PC-3 (cell line): ENCODE results near the gene CEP95. TPM values are rescaled to one million over a fixed set of nuclear protein-coding genes. Genes with fewer than 3 reads are reported as not detected.

Source experiments
- ATAC-seq: fragments of 200-7000 bp; cut with Tn5 transposase; 2 replicates; pipeline ENCODE4 v1.9.1; 2020; ENCODE audit warnings: mild to moderate bottlenecking, moderate library complexity
- BruUV-seq: library from RNA; stranded (reverse); fragments of 400-500 nt; replicated peaks from 2 replicates; lab custom pipeline; 2021; lab: Mats Ljungman, UMichigan
- CTCF ChIA-PET: fragments of 300-600 bp; sonication (Branson Sonifier 250); formaldehyde crosslinking; loops from one replicate; lab custom pipeline; 2022; ENCODE audit warnings: antibody characterized with exemption; lab: Charles Lee
- POLR2A ChIA-PET: fragments of 300-600 bp; sonication (Branson Sonifier 250); formaldehyde crosslinking; loops from one replicate; lab custom pipeline; 2022; ENCODE audit warnings: antibody characterized with exemption; ENCODE audit not compliant: unreplicated experiment; lab: Charles Lee
- DNase-seq: peaks from one replicate; pipeline ENCODE4 v3.0.0-alpha.2; 2015
- H2AFZ ChIP-seq: fragments of 300-600 bp; sonication (generic); 2 replicates; pipeline ENCODE4 v1.6.0; 2016; ENCODE audit warnings: antibody characterized with exemption, low read length
- H3F3A ChIP-seq: fragments of 300-600 bp; sonication (generic); one replicate; pipeline ENCODE4 v1.6.0; 2017; ENCODE audit warnings: antibody characterized with exemption, low read length, control low read depth, mild to moderate bottlenecking; ENCODE audit not compliant: unreplicated experiment
- H3K27ac ChIP-seq: fragments of 300-600 bp; sonication (generic); 2 replicates; pipeline ENCODE4 v1.5.1; 2016; ENCODE audit warnings: mild to moderate bottlenecking, low read length
- H3K27me3 ChIP-seq: fragments of 300-600 bp; sonication (generic); 2 replicates; pipeline ENCODE4 v1.6.1; 2016; ENCODE audit warnings: low read length, mixed read lengths
- H3K36me3 ChIP-seq: fragments of 300-600 bp; sonication (generic); 2 replicates; pipeline ENCODE4 v1.6.1; 2016; ENCODE audit warnings: low read depth, mixed run types, low read length, mixed read lengths
- H3K4me1 ChIP-seq: fragments of 300-600 bp; sonication (generic); 2 replicates; pipeline ENCODE4 v1.5.1; 2016; ENCODE audit warnings: low read length; ENCODE audit not compliant: insufficient read depth
- H3K4me2 ChIP-seq: fragments of 300-600 bp; sonication (generic); 2 replicates; pipeline ENCODE4 v1.6.0; 2016; ENCODE audit warnings: low read length
- H3K4me3 ChIP-seq: fragments of 300-600 bp; sonication (generic); 2 replicates; pipeline ENCODE4 v1.5.1; 2016; ENCODE audit warnings: mild to moderate bottlenecking, low read length, mixed read lengths
- H3K79me2 ChIP-seq: fragments of 300-600 bp; sonication (generic); 2 replicates; pipeline ENCODE4 v1.6.1; 2017; ENCODE audit warnings: low read length, mixed read lengths
- H3K9ac ChIP-seq: fragments of 300-600 bp; sonication (generic); 2 replicates; pipeline ENCODE4 v1.6.0; 2016; ENCODE audit warnings: mild to moderate bottlenecking, low read length
- H3K9me2 ChIP-seq: fragments of 300-600 bp; sonication (generic); replicated peaks from 2 replicates; pipeline ENCODE4 v1.6.1; 2016; ENCODE audit warnings: mixed run types, low read length, mixed read lengths
- H3K9me3 ChIP-seq: fragments of 300-600 bp; sonication (generic); 2 replicates; pipeline ENCODE4 v1.6.1; 2016; ENCODE audit warnings: low read length, mixed read lengths
- H4K20me1 ChIP-seq: fragments of 300-600 bp; sonication (generic); 2 replicates; pipeline ENCODE4 v1.6.1; 2016; ENCODE audit warnings: low read length, mixed read lengths
- EZH2 ChIP-seq: fragments of 300-600 bp; sonication (generic); IDR thresholded peaks from one replicate; pipeline ENCODE4 v1.6.1; 2017; ENCODE audit warnings: antibody characterized with exemption, mild to moderate bottlenecking, low read length; ENCODE audit not compliant: unreplicated experiment
- EZH2phosphoT487 ChIP-seq: fragments of 300-600 bp; sonication (generic); IDR thresholded peaks from 2 replicates; pipeline ENCODE4 v1.6.1; 2018; ENCODE audit warnings: mild to moderate bottlenecking, antibody characterized with exemption, low read length, borderline replicate concordance
- intact Hi-C: fragments of 100-400 bp; cut with micrococcal nuclease; formaldehyde crosslinking; loops from 2 replicates; pipeline ENCODE4 v1.9.0; 2023
- total RNA-seq: library from RNA; depleted of rRNA; stranded (reverse); fragments of >200 nt; gene quantifications from 2 replicates; pipeline ENCODE4 v1.2.3, GENCODE V29; 2014
- TF ChIP-seq, protein P1 (sequence below): fragments of 300-600 bp; sonication (generic); conservative IDR thresholded peaks from 2 replicates; pipeline ENCODE4 v1.5.1; 2017; ENCODE audit warnings: antibody characterized with exemption, low read depth, mild to moderate bottlenecking, low read length

Gene CEP95
- total RNA-seq, 1 experiment from 2014 or later, result 32.4 TPM

DNA sequence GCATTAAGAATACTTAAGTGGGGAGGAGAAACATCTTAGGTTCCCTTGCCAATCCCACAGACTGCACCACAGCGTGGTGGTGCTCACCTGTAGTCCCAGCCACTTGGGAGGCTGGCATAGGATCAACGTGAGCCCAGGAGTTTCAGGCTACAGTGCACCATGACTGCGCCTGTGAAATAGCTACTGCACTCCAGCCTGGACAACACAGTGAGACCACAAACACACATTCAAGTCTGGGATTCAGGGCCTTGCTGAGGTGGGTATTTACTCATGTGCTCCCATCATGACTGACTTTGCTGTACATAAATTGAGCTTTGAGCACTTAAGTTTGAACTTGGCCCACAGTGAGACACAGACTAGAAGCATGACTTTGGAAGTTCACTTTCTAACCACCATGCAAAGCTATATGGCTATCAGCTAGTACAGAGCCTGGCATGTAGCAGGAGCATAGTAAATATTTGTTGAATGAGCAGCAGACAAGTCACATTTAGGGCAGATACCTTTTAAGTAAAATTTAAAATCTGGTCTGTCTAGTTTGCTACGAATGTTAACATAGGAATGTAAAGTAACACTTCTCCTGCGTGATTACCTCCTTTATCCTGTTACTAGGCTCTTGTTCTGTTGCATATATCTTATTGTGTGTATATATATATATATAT lies 33.5 kb downstream of the CEP95 start:
- H3K79me2 ChIP-seq, result no peaks in the 10 kb centered on the region
- H3K9me3 ChIP-seq, result no peaks in the 10 kb centered on the region
- POLR2A ChIA-PET, result interaction anchor here (0.6 kb wide), 1 partner anchor 35 kb away, joined by 4 read pairs; no protein-coding TSS in a partner anchor
- H3K9ac ChIP-seq, result no peak overlapping the region
- H2AFZ ChIP-seq, result no peak overlapping the region
- H4K20me1 ChIP-seq, result 0 out of 2 replicates have a peak, but pooled peaks cover 3% of the 10 kb centered on the region
- peaks cover 16% of the 10 kb centered on the region for H3K4me1 ChIP-seq
- intact Hi-C loops, result loop anchor here (1.0 to 10.0 kb wide), 2 partner anchors 65 to 109 kb away; no protein-coding TSS in a partner anchor
- H3K4me3 ChIP-seq, result no peak overlapping the region
- DNase-seq (peak; percentile 88), ATAC-seq (peak; percentile 88)
- H3F3A ChIP-seq, result no peaks in the 10 kb centered on the region
- H3K9me2 ChIP-seq, result no peaks in the 10 kb centered on the region
- H3K4me2 ChIP-seq, result no peak overlapping the region
- peak overlapping the region; percentile 29 for H3K27ac ChIP-seq
- H3K27me3 ChIP-seq, result no peaks in the 10 kb centered on the region
- peaks cover 66% of the 10 kb centered on the region for H3K36me3 ChIP-seq
- CTCF ChIA-PET, result no interaction called here
- no TSS peak for BruUV-seq
- TF ChIP-seq, protein P1, sequence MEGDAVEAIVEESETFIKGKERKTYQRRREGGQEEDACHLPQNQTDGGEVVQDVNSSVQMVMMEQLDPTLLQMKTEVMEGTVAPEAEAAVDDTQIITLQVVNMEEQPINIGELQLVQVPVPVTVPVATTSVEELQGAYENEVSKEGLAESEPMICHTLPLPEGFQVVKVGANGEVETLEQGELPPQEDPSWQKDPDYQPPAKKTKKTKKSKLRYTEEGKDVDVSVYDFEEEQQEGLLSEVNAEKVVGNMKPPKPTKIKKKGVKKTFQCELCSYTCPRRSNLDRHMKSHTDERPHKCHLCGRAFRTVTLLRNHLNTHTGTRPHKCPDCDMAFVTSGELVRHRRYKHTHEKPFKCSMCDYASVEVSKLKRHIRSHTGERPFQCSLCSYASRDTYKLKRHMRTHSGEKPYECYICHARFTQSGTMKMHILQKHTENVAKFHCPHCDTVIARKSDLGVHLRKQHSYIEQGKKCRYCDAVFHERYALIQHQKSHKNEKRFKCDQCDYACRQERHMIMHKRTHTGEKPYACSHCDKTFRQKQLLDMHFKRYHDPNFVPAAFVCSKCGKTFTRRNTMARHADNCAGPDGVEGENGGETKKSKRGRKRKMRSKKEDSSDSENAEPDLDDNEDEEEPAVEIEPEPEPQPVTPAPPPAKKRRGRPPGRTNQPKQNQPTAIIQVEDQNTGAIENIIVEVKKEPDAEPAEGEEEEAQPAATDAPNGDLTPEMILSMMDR, result no peak
- TF ChIP-seq EZH2 (no peak), EZH2phosphoT487 (no peak)

DNA sequence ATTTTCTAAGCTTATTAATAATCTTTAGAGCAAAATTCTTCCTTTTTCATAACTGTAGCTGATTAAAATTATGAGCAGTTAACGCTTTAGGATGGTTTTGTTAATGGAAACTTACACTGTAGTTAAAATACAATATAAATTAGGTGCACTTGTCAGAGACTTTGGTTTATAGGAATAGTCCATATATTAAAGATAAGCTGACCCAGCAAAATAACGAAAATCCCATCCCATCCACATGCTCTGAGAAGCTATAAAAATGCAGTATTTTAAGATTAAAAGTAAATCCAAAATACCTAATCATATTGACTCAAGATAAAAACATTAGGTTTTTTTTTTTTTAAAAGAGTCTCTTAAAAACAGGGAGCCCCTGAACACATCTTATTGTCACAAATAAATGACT lies 38.0 kb downstream of the CEP95 start:
- BruUV-seq, result no TSS peak

More for the DNA sequence above, 38.0 kb downstream of the CEP95 start:
- H3K9me2 ChIP-seq, result no peaks in the 10 kb centered on the region
- intact Hi-C loops, result loop anchor here (10.0 kb wide), 1 partner anchor 60 kb away; no protein-coding TSS in a partner anchor
- TF ChIP-seq EZH2phosphoT487, result no peak
- TF ChIP-seq, protein P1, result no peak
- TF ChIP-seq EZH2, result no peak
- no peak overlapping the region for H3K4me2 ChIP-seq
- H3K4me1 ChIP-seq, result peaks cover 13% of the 10 kb centered on the region
- no peaks in the 10 kb centered on the region for H3K9me3 ChIP-seq
- H3K79me2 ChIP-seq, result no peaks in the 10 kb centered on the region
- no peak for DNase-seq
- POLR2A ChIA-PET, result no interaction called here
- H3F3A ChIP-seq, result peaks cover 4% of the 10 kb centered on the region
- 0 out of 2 replicates have a peak, but pooled peaks cover 4% of the 10 kb centered on the region for H4K20me1 ChIP-seq
- no peak overlapping the region for H3K4me3 ChIP-seq
- no peak overlapping the region for H3K27ac ChIP-seq
- H3K9ac ChIP-seq, result no peak overlapping the region
- peaks cover 68% of the 10 kb centered on the region for H3K36me3 ChIP-seq
- H2AFZ ChIP-seq, result no peak overlapping the region
- CTCF ChIA-PET, result interaction anchor here (0.7 kb wide), 1 partner anchor 12 kb away, joined by 3 read pairs; no protein-coding TSS in a partner anchor
- no peak for ATAC-seq
- no peaks in the 10 kb centered on the region for H3K27me3 ChIP-seq
